Transverse colon (tissue), 4 donors: Measurements from ENCODE around the gene ARAF. TPM values are rescaled to one million over a fixed set of nuclear protein-coding genes. Genes with fewer than 3 reads are reported as not detected.

ENCODE experiments used
- DNase-seq: peaks from one replicate; pipeline ENCODE4 v3.0.0-alpha.2; 2019
- H3K27ac ChIP-seq, 4 donors: fragments of 200-600 bp; sonication (generic); 2 replicates each; pipeline ENCODE4 v1.5.1; 2016 to 2018; ENCODE audit warnings: inconsistent platforms in 4 of 4
- H3K27me3 ChIP-seq: fragments of 200-600 bp; sonication (generic); 2 replicates; pipeline ENCODE4 v1.5.1; 2017; ENCODE audit warnings: inconsistent platforms
- H3K36me3 ChIP-seq, 4 donors: fragments of 200-600 bp; sonication (generic); 2 replicates each; pipeline ENCODE4 v1.5.1; 2017 to 2019; ENCODE audit warnings: inconsistent platforms in 4 of 4
- H3K4me1 ChIP-seq, 4 donors: fragments of 200-600 bp; sonication (generic); 2 replicates each; pipeline ENCODE4 v1.5.1; 2017 to 2020; ENCODE audit warnings: inconsistent platforms in 4 of 4
- H3K4me3 ChIP-seq, 4 donors: fragments of 200-600 bp; sonication (generic); 1 replicate in 1 of 4; 2 replicates in 3 of 4; pipeline versions ENCODE4 v1.5.1 to v1.6.1; 2017 to 2019; ENCODE audit warnings: inconsistent platforms in 4 of 4
- H3K9me3 ChIP-seq, 2 donors: fragments of 200-600 bp; sonication (generic); 2 replicates each; pipeline ENCODE4 v1.5.1; 2017 to 2019; ENCODE audit warnings: inconsistent platforms in 2 of 2
- CTCF ChIP-seq, 5 experiments: fragments of 200-600 bp in 3 of 5; fragments of 450-650 bp in 2 of 5; sonication (generic) in 3 of 5; IDR thresholded peaks; 1 replicate in 2 of 5; 2 replicates in 3 of 5; pipeline ENCODE4 v1.5.1; 2016 to 2017; ENCODE audit warnings: antibody characterized with exemption in 5 of 5, inconsistent platforms in 3 of 5, mild to moderate bottlenecking in 2 of 5, moderate library complexity in 1 of 5
- EP300 ChIP-seq: sonication (generic); formaldehyde crosslinking; IDR thresholded peaks from one replicate; pipeline ENCODE4 v1.6.1; 2017; ENCODE audit warnings: antibody characterized with exemption, low read depth
- POLR2A ChIP-seq: fragments of 450-650 bp; IDR thresholded peaks from one replicate; pipeline ENCODE4 v1.6.1; 2016; ENCODE audit warnings: antibody characterized with exemption, mild to moderate bottlenecking, moderate library complexity
- POLR2AphosphoS5 ChIP-seq, 3 donors: sonication (generic); formaldehyde crosslinking; IDR thresholded peaks; one replicate each; pipeline ENCODE4 v1.6.1; 2016; ENCODE audit warnings: antibody characterized with exemption in 3 of 3
- WGBS, 2 donors: methylation state at CpG; one replicate each; pipeline ENCODE4 v1.1.5; 2018; ENCODE audit warnings: low coverage in 1 of 2; 5-methylcytosine and 5-hydroxymethylcytosine counted together
- in situ Hi-C, 4 donors: fragments of 200-750 bp; cut with MboI; loops; one replicate each; pipeline versions ENCODE4 v1.15.0 to v1.15.1; 2017; ENCODE audit warnings: low sequenced_read_pairs in 3 of 4, low pct_ligation_motif_present in 1 of 4, low pct_unique_long_range_greater_than_20kb in 1 of 4
- intact Hi-C: fragments of 100-400 bp; cut with DNase I; formaldehyde crosslinking; loops from one replicate; pipeline ENCODE4 v1.15.1; 2023; ENCODE audit warnings: low total_unique reads
- total RNA-seq, 4 donors: library from RNA; depleted of rRNA; stranded (reverse); fragments of >200 nt; gene quantifications; one replicate each; pipeline ENCODE4 v1.1.0, GENCODE V29; 2016

The ARAF gene
- total RNA-seq, 4 donors from 2014 or later = 58.4 to 247 (median 88.3) TPM

- intact Hi-C loops = loop anchor here (10.0 kb wide), 1 partner anchor 62 kb away; no protein-coding TSS in a partner anchor
- Histone ChIP-seq H3K4me1 (peaks cover 0 to 14% (median 8%) of the 10 kb centered on the region in 4 donors), H3K27me3 (no peaks in the 10 kb centered on the region), H3K9me3 (no peaks in the 10 kb centered on the region), H3K36me3 (no peaks in the 10 kb centered on the region), H3K27ac (peak overlapping the region; percentile 45 to 77 (median 70)), H3K4me3 (no peak overlapping the region)
- DNase-seq = no peak
- WGBS, 2 donors = 64% methylated on average over 9 of the region's 9 CpGs; no CpG with 5 or more reads in 1 of the 2 donors
- TF ChIP-seq POLR2A (no peak), CTCF (IDR thresholded peaks at IDR 0.05) (no peak), POLR2AphosphoS5 (IDR thresholded peaks at IDR 0.05) (no peak), EP300 (no peak)
- in situ Hi-C loops = no loop called here
Measured at GRCh38 chrX:47572773-47573340, 11.9 kb downstream of the ARAF start.

DNA sequence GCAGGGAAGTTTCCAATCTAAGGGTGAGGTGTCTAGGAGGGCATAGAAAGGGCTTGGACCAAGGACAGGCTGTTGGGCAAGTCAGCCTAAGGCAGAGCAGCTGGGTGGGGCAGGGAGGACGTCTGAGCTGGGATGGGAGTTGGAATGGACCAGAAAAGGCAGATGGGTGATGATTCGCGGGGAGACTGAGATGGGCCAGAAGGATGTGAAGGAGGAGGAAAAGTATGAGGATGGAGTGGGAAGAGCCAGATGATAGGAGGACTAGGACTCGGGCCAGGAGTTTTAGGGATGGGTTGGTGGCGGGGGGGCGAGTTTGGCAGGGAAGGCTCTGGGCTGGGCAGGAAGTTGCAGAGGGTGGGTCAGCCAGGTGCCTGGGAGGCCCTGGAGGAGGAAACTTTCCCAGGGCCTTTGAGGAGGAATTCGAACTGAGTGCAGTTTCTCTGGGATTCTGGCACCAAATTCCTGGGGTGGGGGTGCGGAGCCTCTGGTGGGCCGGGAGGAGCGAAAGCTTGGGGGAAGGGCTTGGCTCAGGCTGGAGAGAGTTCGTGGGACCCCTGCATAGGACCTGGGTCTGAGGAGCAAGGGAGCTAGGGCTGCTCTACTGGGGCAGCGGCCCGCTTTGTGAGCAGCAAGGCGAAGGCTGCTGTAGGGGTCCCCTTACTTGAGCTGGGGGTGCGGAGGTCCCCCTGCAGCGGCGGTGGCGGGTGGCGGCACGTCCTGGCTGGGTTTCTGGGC, 12.5 kb downstream of the ARAF start:
- peak; percentile 47 for DNase-seq
- Histone ChIP-seq H3K27me3 (no peaks in the 10 kb centered on the region), H3K27ac (peak overlapping the region; percentile 67 to 77 (median 70)), H3K9me3 (no peaks in the 10 kb centered on the region), H3K4me1 (peaks cover 0 to 14% (median 8%) of the 10 kb centered on the region in 4 donors), H3K36me3 (no peaks in the 10 kb centered on the region), H3K4me3 (peak overlapping the region in 3 of 4 donors; percentile 10 to 40 (median 30))
- intact Hi-C loops (loop anchor here (10.0 kb wide), 1 partner anchor 61 kb away; no protein-coding TSS in a partner anchor), in situ Hi-C loops (no loop called here)
- WGBS, 2 donors = 0 to 52% methylated on average over 3 to 20 of the region's 20 CpGs
- TF ChIP-seq POLR2AphosphoS5 (IDR thresholded peaks at IDR 0.05) = no peak
- TF ChIP-seq EP300 = no peak
- no peak for TF ChIP-seq CTCF (IDR thresholded peaks at IDR 0.05)
- TF ChIP-seq POLR2A = no peak

DNA sequence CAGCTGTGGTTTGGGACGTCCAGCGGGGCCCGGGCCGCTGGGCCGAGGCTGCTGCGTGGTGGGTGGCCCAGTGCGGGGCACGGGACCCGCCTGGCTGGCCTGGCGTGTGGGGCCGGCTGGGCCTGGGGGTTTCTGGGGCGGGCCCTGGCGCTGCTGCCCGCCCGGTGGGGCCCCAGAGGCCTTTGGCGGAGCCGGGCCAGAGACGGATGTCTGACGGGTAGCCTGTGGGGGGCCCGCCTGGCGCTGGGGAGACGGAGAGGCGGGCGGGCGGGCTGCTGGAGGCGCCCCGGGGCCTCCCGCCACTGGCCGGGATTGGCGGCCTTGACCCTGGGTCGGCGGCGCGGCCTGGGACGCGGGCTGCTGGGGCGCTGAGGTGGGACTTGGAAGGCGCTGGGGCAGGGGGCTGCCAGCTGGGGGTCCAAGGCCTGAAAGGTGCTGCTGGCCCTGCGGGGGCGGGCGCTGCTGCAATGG, 13.1 kb downstream of the ARAF start:
- H3K4me1 ChIP-seq = peaks cover 0 to 14% (median 8%) of the 10 kb centered on the region in 4 donors
- 62% methylated on average over 31 of the region's 41 CpGs; no CpG with 5 or more reads in 1 of the 2 donors for WGBS, 2 donors
- H3K27me3 ChIP-seq = no peaks in the 10 kb centered on the region
- no peak for TF ChIP-seq EP300
- TF ChIP-seq POLR2A = no peak
- TF ChIP-seq CTCF (IDR thresholded peaks at IDR 0.05) = no peak
- TF ChIP-seq POLR2AphosphoS5 (IDR thresholded peaks at IDR 0.05) = no peak
- in situ Hi-C loops = no loop called here
- H3K4me3 ChIP-seq = peak overlapping the region in 3 of 4 donors; percentile 10 to 40 (median 30)
- intact Hi-C loops = loop anchor here (10.0 kb wide), 1 partner anchor 61 kb away; no protein-coding TSS in a partner anchor
- no peaks in the 10 kb centered on the region for H3K36me3 ChIP-seq
- no peak for DNase-seq
- no peaks in the 10 kb centered on the region for H3K9me3 ChIP-seq
- H3K27ac ChIP-seq = peak overlapping the region; percentile 67 to 77 (median 70)
